Upper lobe of left lung (tissue), 6 donors: ENCODE results near the gene ING3. TPM values are rescaled to one million over a fixed set of nuclear protein-coding genes. Genes with fewer than 3 reads are reported as not detected.

Experiments
- ATAC-seq, 2 donors: fragments of 200-7000 bp; cut with Tn5 transposase; one replicate each; pipeline ENCODE4 v1.9.1; 2022; ENCODE audit warnings: mild to moderate bottlenecking in 2 of 2, moderate library complexity in 2 of 2; ENCODE audit not compliant: low FRiP score in 2 of 2
- DNase-seq, 2 donors: peaks; one replicate each; pipeline ENCODE4 v3.0.0-alpha.2; 2019 to 2020
- H3K27ac ChIP-seq, 4 donors: fragments of 200-600 bp; sonication (generic); one replicate each; pipeline ENCODE4 v1.5.1; 2016 to 2019
- H3K27me3 ChIP-seq, 4 donors: fragments of 200-600 bp; sonication (generic); one replicate each; pipeline ENCODE4 v1.5.1; 2017 to 2019
- H3K36me3 ChIP-seq, 4 donors: fragments of 200-600 bp; sonication (generic); one replicate each; pipeline ENCODE4 v1.5.1; 2016 to 2019
- H3K4me1 ChIP-seq, 4 donors: fragments of 200-600 bp; sonication (generic); one replicate each; pipeline ENCODE4 v1.5.1; 2018 to 2019
- H3K4me3 ChIP-seq, 4 donors: fragments of 200-600 bp; sonication (generic); one replicate each; pipeline ENCODE4 v1.5.1; 2017 to 2019; ENCODE audit warnings: mild to moderate bottlenecking in 2 of 4, moderate library complexity in 1 of 4
- H3K9me3 ChIP-seq, 4 donors: fragments of 200-600 bp; sonication (generic); one replicate each; pipeline ENCODE4 v1.5.1; 2018 to 2019
- EP300 ChIP-seq, 4 donors: sonication (generic); formaldehyde crosslinking; IDR thresholded peaks; one replicate each; pipeline ENCODE4 v1.5.1; 2017; ENCODE audit warnings: antibody characterized with exemption in 4 of 4, control low read depth in 2 of 4
- POLR2A ChIP-seq, 4 donors: fragments of 450-650 bp; IDR thresholded peaks; one replicate each; pipeline ENCODE4 v1.5.1; 2016 to 2017; ENCODE audit warnings: antibody characterized with exemption in 4 of 4, mild to moderate bottlenecking in 2 of 4
- POLR2AphosphoS5 ChIP-seq, 2 donors: sonication (generic); formaldehyde crosslinking; IDR thresholded peaks; one replicate each; pipeline ENCODE4 v1.5.1; 2017; ENCODE audit warnings: antibody characterized with exemption in 2 of 2
- WGBS, 2 donors: methylation state at CpG; one replicate each; pipeline ENCODE4 v1.1.5; 2017 to 2018; 5-methylcytosine and 5-hydroxymethylcytosine counted together
- total RNA-seq, 6 donors: library from RNA; depleted of rRNA in 4 of 6; stranded (reverse); fragments of >200 nt in 4 of 6; gene quantifications; one replicate each; pipeline versions ENCODE4 v1.1.0 to v1.2.1, GENCODE V29; 2016 to 2021
- TF ChIP-seq, protein P1 (sequence below), 6 experiments: fragments of 450-650 bp in 4 of 6; fragments of 200-600 bp in 2 of 6; sonication (generic) in 2 of 6; IDR thresholded peaks; one replicate each; pipeline ENCODE4 v1.5.1; 2016 to 2019; ENCODE audit warnings: antibody characterized with exemption in 6 of 6
- donor health status: DM: no; HTN: no; CAD: no; lungs with moderate emphysema.
- donor health status: DM: no; HTN: yes; CAD: no; lungs with severe emphysema.

Gene ING3
- total RNA-seq, 6 donors from 2014 or later = 6.3 to 28.8 (median 15.3) TPM

DNA sequence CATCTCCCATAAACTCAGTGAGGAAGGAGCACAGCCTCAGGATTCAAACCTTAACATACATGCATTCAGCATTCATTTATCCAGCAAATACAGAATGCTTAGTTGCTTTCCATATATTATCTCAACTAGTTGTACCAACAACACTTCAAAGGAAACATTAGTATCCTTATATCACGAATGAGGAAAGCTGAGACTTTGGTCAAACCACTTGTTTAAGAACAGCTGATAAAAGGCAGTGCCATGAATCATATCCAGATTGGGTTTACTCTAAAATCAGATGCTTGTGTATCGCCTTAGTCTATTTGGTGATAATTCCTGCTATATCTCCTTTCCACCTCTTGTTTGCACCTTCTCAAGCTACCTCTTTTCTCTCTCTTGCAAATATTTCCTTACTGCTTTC, 36.1 kb downstream of the ING3 start:
- Histone ChIP-seq H3K4me1 (peaks cover 5 to 18% (median 13%) of the 10 kb centered on the region in 4 donors), H3K36me3 (no peaks in the 10 kb centered on the region), H3K27ac (no peak overlapping the region), H3K27me3 (no peaks in the 10 kb centered on the region), H3K4me3 (no peak overlapping the region), H3K9me3 (no peaks in the 10 kb centered on the region)
- TF ChIP-seq POLR2A (IDR thresholded peaks at IDR 0.05) = no peak
- no peak for TF ChIP-seq POLR2AphosphoS5 (IDR thresholded peaks at IDR 0.05)
- TF ChIP-seq, protein P1, sequence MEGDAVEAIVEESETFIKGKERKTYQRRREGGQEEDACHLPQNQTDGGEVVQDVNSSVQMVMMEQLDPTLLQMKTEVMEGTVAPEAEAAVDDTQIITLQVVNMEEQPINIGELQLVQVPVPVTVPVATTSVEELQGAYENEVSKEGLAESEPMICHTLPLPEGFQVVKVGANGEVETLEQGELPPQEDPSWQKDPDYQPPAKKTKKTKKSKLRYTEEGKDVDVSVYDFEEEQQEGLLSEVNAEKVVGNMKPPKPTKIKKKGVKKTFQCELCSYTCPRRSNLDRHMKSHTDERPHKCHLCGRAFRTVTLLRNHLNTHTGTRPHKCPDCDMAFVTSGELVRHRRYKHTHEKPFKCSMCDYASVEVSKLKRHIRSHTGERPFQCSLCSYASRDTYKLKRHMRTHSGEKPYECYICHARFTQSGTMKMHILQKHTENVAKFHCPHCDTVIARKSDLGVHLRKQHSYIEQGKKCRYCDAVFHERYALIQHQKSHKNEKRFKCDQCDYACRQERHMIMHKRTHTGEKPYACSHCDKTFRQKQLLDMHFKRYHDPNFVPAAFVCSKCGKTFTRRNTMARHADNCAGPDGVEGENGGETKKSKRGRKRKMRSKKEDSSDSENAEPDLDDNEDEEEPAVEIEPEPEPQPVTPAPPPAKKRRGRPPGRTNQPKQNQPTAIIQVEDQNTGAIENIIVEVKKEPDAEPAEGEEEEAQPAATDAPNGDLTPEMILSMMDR (IDR thresholded peaks at IDR 0.05) = no peak
- no peak for TF ChIP-seq EP300 (IDR thresholded peaks at IDR 0.05)
- WGBS, 2 donors = 73 to 83% methylated on average over 2 of the region's 2 CpGs
- ATAC-seq (no peak), DNase-seq (no peak)

DNA sequence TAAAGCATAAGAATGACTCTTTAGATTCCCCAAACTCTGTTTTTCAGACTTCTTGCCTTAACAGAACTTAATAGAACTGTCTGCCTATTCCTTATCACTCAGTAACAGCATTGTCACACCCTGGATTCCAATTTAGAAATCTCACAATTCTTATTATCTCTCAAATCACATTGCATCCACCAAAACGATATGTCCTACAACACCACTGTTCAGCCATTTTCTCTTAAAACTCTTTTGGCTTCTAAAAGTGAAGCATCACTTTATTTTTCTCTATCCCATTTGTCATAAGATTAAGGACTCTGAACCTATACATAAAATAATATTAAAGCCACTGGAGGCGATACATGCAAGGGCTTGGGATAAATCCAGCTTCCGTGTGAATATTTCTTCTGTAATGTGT, 36.7 kb downstream of the ING3 start:
- Histone ChIP-seq H3K4me3 (no peak overlapping the region), H3K36me3 (no peaks in the 10 kb centered on the region), H3K27ac (no peak overlapping the region), H3K9me3 (no peaks in the 10 kb centered on the region), H3K4me1 (peaks cover 5 to 18% (median 13%) of the 10 kb centered on the region in 4 donors), H3K27me3 (no peaks in the 10 kb centered on the region)
- ATAC-seq (no peak), DNase-seq (no peak)
- 1 to 2% methylated on average over 3 of the region's 3 CpGs for WGBS, 2 donors
- TF ChIP-seq EP300 (IDR thresholded peaks at IDR 0.05) (no peak), POLR2A (IDR thresholded peaks at IDR 0.05) (no peak), POLR2AphosphoS5 (IDR thresholded peaks at IDR 0.05) (no peak)
- TF ChIP-seq, protein P1 (IDR thresholded peaks at IDR 0.05) = no peak

DNA sequence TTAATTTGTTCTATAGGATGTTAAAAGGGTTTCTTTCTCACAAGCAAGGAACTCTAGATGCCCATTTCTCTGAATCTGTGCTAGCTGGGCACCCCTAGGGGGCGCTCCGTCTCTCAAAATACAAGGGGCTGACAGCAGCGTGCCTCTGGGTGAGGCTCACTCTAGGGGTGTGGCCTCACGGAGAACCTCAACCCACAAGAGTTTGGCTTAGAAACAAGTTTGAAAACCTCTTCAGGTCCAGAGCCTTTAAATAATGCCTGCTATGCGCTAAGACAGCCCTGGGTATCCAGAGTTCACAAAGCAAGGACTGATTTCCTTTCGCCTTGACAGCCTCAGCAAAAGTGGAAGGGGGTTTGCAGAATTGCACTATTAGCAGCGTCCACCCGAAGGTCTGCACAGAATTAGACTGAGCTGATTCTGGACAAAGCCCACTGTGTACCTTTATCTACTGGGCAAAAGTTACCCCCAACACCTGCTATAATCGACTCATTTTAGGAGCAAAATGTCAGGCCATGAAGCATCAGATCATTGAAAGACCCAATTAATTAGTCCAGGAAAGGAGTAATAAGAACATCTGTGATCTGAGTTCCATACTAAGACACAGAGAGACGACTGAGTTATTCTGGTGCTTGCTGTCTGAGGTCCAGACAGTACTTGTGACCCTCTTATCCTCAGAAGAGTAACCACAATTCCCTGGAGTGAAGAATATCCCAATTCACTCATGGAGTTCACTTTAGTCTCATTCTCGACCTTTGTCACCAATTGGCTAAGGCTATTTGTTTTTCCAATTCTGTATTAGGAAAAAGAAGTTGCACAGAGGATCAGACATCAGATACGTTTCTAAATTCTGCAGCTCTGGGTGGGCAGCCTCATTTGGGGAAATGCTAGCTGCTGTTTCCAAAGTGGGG, 37.4 kb downstream of the ING3 start:
- DNase-seq (peak in 1 of 2 donors; percentile 93), ATAC-seq (peak; percentile 97 to 98)
- 2% methylated on average over 8 to 12 of the region's 12 CpGs for WGBS, 2 donors
- Histone ChIP-seq H3K27me3 (no peaks in the 10 kb centered on the region), H3K27ac (peak overlapping the region; percentile 66 to 88 (median 82)), H3K9me3 (no peaks in the 10 kb centered on the region), H3K4me1 (peaks cover 6 to 22% (median 13%) of the 10 kb centered on the region in 4 donors), H3K36me3 (no peaks in the 10 kb centered on the region), H3K4me3 (peak overlapping the region; percentile 25 to 49 (median 42))
- TF ChIP-seq, protein P1 (IDR thresholded peaks at IDR 0.05) = peak; percentile 69 to 95 (median 82)
- TF ChIP-seq POLR2AphosphoS5 (IDR thresholded peaks at IDR 0.05) (no peak), EP300 (IDR thresholded peaks at IDR 0.05) (no peak)

DNA sequence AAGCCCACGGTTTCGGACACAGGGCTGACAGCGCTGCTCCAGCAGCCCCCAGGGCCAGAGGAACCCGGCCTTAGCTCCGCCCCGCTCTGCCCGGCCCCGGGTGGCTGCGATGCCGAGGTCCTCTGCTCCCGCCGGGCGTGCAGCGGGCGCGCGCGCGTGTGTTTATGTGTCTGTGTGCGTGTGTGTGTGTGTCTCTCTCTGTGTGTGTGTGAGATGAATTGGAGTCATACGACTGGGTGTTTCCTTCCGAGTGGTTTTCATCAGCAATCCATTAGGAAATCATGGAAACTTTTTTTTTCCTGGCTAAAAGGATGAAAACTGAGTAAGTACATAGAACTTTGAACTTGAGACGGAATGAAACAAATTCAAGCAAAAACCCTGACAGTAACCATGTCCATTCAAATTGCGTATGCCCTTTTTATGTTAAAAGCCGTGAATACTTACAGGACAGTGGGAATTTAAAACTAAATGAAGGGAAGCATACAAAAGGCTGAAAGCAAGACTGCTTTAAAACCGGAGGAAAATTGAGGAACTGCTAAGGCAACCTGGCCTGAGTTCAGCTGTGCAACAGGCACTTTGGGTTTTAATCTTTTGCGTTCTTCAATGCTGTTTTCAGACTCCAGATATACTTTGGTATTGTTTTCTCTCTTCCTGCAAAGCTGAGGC, 38.1 kb downstream of the ING3 start, which contains the start of gene CPED1:
Gene CPED1 (plus strand): TSS at position 121 of the 666 bp plus-strand sequence. CDS start 911 bp downstream, outside the sequence.
- TF ChIP-seq, protein P1 (IDR thresholded peaks at IDR 0.05) = peak in 1 of 6 experiments; percentile 9
- TF ChIP-seq POLR2A (IDR thresholded peaks at IDR 0.05) = peak in 1 of 4 donors; percentile 30
- TF ChIP-seq EP300 (IDR thresholded peaks at IDR 0.05) = no peak
- peak; percentile 38 to 75 for TF ChIP-seq POLR2AphosphoS5 (IDR thresholded peaks at IDR 0.05)
- peak; percentile 72 to 95 for DNase-seq
- 1 to 3% methylated on average over 19 to 27 of the region's 27 CpGs for WGBS, 2 donors
- Histone ChIP-seq H3K27me3 (no peaks in the 10 kb centered on the region), H3K9me3 (no peaks in the 10 kb centered on the region), H3K4me3 (peak within 1 kb of the TSS; percentile 25 to 49 (median 42)), H3K27ac (peak within 1 kb of the TSS; percentile 66 to 88 (median 82)), H3K36me3 (no peaks in the 10 kb centered on the region), H3K4me1 (peaks cover 8 to 25% (median 15%) of the 10 kb centered on the region in 4 donors)
- ATAC-seq = peak; percentile 91 to 93
